Inferior parietal cortex (tissue), 1 donor: ENCODE data around the gene ULK2.
A peak's percentile ranks its signal among the peaks of the same experiment; 100 is the strongest.
"Not testable (repeated sequence)": the region's sequence is repeated elsewhere in the genome, so short reads cannot be mapped to it uniquely, and the experiment has no call there.

Source experiments
- DNase-seq: peaks from one replicate; pipeline ENCODE4 v3.0.0-alpha.2; 2016; ENCODE audit errors: extremely low spot score

The ULK2 gene

DNA sequence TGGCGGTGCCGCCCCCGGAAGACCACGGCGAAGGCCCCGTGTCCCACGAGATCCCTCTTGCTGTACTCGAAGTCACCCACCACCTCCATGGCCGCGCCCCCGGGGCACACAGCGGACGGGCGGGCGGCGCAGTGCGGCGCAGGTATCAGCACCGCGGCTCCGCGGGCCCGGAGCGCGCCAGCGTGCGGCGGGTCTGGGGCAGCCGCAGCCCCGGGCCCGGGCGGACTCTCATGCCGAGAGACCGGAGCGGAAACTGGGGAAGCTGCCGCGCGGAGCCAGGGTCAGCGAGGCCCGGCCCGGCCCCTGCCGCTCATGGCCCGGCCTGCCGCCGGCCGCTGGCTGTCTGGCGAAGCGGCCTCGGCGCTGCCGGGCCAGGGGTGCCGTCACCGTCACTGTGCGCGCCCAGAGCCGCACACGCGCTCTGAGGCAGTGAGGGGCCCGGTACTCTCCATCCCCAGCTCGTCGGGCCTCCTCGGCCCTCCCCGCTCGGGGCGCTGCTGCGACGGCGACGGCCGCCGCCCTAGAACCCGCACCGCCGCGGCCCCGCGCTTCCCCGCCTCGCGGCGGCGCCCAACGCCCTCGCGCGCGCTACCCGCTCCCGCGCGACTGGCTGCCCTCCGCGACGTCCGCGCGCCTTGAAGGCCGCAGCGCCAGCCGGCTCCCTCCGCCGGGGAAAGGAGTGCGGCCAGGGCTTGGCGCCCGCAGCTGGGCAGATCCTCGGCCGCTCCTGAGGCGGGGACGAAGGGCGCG is at the start of gene ULK2:
Gene ULK2 (minus strand): TSS at position 608 of the 750 bp plus-strand sequence. CDS start 519 bp downstream, at position 89.
- DNase-seq = peak; percentile 66

DNA sequence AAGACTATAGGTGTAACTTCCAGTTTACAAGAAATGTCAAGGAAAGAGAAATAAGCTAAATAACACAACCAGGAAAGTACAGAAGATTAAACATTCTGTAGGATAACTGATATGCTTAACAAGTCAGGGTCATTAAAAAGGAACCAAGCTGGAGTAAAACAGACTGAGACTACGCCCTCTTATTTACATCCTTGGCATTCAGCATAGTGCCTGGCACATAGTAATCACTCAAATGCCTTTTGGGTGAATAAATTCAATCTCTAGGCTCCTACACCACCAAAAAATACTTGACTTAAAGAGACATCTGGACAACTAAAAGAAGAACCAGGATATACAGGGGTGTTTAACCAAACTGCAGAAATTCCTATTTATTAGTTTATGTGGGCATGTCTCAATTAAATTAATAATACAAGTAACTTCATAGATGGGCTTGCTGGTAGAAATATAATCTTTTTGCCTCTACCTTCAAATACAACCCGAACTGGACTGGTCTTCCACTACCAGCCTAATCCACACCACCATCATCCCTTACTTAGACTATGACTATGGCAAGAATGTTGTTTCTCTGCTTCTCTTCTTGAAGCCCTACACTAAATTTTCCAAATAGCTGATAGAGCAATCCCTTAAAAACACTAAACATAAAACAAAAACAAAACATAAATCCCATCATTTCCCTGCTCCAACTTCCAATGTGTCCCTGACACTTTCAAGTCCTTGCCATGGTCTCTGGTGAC is 47.7 kb upstream of the ULK2 start:
- DNase-seq = no peak

DNA sequence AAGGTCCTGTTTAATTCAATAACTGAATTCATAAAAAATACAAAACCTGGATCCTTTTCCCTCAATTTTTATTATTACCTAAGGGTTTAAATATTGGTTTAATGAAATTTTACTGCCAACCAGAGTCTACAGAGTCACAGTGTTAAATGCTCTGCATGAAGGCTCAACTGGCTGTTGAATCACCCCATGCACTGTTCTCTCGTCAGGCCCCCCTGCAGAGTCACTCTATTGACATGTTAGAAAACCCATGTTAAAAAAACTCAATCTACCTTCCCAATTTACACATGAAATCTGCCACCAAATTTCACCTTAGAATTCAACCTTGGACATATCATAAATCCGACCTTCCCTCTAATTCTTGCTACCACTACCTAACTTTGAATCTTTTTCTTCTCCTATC is 43.3 kb upstream of the ULK2 start:
- DNase-seq = no peak

DNA sequence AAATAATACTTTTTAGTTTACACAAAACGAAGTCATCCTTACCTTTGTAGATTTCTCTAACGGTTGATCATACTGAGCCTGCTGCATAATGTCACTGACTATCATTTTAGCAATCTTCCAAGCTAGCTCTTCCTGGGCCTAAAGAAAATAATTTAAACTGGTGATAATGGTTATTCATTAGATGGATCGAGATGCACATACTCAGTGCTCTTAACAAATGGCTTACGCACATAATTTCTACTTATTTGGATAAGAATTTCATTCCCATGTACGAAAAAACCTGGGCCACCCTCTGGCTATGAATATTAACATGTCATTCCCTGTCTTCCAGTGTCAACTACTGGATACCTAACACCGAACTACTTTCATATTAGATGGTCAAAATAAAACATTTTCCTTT is 41.4 kb upstream of the ULK2 start:
- no peak for DNase-seq

DNA sequence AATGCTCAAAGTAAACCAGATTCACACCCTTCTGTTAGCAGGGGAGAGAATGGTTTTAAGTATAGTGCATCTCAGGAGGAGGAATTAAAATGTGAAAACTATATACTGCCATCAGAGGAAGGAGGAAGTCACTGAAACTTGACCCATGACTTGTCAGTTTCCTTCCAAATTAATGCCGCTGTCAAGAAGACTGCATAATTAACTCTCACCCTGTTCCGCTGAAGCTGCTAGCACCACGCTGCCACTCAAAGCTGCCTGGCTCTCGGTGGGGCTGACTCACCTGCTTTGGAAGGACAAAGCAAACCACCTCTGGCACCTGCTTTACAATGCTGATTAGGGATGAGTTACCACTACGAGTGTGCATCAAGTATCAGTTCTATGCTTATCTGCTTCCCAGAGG is 37.8 kb upstream of the ULK2 start:
- no peak for DNase-seq

DNA sequence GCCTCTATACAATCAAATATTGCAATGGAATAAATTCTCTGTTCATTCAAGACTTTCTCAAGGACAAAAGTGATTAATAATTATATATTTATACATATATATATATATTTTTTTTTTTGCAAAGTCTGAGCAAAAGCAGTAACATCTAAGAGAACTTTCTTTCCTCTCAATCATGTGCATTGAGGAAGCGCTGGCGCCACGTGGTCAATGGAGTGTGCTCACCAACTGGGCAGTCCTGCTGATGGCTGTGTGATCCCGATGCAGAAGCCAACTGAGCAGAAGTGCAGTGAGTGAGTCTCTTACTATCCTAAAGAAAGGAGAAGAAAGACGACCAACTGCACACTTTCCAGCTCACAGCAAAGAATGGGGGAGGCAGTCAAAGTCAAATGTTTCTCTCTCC is 37.2 kb upstream of the ULK2 start:
- no peak for DNase-seq

DNA sequence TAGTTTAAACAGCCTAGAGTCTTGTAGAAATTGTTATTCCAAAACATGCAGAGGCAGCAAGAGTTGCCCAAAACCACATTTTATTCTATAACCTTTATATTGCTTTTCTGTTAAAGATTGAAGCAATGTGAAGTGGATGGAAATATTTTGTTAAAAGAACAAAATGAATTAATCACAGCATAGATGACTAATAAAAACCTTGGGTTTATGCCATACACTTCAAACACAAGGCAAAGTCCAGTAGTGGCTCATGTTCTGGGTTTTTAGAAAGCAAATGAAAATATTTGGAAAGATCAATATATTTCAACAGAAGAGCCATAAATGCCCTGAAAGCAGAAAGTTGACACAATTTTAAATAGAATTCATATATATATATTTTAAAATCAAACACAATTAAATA is 36.7 kb upstream of the ULK2 start:
- no peak for DNase-seq

DNA sequence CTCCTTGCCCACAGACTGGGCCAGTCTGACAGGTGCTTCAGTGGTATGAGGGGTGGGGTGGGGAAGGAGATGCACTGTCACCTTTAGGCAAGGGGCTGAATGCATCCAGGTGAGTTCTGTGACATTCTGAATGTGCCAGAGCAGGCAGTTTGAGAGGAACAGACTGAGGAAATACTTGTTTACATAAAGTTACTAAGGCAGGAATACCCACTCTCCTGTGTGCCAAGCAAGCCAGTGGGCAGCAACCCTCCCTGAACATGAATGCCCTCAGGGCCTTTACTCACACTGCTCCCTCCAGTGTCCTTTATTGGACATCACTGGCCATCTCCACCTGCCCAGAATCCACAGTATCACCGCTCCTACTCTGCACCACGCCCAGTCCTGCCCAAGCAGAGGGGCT is 33.1 kb upstream of the ULK2 start:
- DNase-seq = no peak

DNA sequence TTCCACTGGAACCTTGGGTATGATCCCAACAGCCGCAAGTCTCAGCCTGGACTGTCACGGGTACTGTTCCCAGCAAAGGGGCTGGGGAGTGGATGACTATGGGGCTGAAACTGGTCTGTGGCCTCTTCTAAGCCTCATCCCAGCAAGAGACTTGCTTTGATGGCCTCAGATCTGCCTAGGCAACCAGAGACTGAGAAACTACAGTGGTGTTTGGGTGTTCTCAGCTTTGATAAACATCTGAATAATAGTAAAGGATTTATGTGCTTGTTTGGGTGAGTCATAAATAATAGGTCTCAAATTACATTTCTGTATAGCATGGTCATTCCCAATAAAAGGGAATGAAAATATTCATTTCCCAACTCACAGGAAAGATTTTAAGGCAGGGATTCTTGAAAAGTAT is 30.2 kb upstream of the ULK2 start:
- no peak for DNase-seq

DNA sequence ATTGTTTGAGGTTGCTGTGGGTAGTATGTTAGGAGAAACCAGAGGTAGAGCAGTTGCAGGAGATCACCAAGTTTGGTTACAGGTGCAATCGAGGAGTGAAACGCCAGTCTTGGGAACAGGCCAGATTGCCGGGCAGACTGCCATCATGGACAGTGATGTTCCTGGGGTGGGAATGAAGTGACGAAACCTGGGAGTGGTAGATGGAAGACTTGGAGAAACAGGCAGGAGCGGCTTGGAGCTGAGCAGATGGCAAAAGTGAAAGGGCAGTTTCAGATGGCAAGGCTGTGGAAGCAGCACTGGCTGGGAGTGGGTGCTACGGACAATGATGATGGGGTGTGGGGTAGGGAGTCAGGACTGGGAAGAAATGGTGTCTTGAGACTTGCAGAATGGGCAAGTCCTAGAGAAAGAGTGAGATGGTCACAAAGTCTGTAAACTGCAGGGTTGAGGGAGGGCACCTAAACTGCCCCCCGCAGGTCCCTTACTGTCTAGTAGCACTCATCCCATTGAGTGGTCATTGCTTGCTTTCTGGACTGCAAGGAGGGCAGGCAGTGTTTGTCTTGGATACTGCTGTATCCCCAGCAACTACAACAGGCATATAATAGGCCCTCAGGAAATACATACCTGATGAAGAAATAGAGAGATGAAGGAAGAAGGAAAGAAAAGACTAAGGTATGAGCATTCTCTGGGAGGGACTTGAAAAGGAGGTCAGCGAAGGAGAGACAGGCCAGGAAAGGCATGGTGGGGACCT is 29.5 kb upstream of the ULK2 start:
- no peak for DNase-seq

DNA sequence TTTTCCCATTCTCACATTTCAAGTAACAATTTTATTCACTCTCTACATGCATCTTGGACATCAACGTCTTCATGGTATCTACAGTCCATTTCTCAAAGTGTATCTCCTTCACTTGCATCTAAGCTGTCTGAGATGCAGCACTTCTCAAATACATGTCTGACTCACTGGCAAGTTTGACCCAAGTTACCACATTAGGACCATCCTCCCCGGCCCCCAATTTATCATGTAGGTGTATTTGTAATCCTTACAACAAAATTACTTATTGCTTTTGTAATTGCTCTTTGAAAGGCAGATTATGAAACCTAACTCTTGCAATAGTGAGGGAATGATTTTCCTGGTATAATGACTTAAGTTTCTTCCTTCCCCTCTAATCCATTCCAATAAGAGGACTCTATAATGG is 28.9 kb upstream of the ULK2 start:
- DNase-seq = no peak

DNA sequence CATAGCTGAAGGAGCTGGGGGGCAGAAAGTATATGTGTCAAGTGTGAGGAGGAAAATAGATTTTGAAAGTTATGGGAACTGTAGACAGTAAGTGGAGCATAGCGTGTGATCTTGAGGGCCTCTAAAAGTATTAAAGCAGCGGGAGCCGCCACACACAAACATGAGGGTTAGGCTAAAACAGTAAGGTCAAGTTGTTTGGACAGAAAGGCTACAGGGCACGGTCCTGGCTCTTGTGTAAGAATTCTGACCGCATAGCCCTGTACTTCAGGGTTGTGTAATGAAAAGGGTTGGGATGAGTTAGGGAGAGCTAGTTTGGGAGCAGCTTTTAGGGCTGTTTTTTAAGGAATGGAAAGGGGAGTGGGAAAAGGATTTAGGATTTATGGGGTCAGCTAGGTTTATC is 22.8 kb upstream of the ULK2 start:
- not testable (repeated sequence) for DNase-seq

DNA sequence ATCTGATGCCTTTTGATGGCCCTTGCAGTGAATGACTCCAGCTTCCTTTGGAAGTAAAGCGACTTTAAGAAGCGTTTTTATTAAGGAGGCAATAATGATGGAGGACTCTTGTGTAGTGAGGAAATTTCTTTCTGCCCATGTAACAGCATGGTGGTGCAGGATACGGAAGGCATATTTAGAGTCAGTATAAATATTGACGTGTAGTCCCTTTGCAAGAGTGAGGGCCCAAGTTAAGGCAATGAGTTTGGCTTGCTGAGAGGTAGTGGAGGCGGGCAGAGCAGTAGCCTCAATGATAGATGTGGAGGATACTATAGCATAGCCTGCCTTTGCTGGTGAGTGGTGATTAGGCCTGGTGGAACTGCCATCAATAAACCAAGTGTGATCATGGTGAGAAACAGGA is 22.3 kb upstream of the ULK2 start:
- not testable (repeated sequence) for DNase-seq

DNA sequence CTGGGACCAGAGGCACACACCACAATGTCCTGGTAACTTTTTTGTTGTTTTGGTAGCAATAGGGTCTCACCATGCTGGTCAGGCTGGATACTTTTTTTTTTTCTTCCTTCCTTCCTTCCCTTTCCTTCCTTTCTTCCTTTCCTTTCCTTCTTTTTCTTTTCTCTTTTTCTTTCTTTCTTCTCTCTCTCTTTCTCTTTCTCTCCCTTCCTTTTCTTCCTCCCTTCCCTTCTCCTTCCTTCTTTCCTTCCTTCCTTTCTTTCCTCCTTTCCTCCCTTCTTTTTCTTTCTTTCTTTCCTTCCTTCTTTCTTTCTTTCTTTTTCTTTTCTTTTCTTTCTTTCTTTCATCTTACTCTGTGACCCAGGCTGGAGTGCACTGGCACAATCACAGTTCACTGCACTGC is 18.4 kb upstream of the ULK2 start:
- DNase-seq = no peak

DNA sequence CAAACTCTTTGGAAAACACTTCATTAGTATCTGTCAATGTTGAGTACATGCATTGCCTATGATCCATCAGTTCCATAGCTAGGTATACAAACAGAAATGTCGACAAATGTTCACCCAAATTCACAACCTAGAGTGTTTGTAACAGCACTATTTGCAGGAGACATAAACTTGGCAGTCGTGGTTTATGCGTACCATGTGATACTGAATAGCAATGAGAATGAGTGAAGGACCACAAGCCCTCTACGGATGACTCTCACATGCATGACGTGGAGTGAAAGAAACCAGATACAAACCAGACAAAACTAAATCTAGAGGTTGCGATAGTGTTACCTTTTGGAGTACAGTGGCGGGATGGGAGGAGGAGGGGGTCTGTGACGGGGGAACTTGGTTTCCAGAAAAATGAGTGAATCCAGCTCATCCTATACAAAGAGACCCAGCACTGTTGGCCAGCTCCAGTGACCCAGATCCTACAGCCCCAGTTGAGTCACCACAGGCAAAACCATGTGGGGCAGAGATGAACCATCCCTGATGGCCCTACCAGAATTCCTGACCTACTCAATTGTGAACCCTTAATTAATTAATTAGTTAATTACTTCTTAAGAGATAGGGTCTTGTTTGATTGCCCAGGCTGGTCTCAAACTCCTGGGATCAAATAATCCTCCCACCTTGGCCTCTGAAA is 15.9 kb upstream of the ULK2 start:
- DNase-seq = no peak

DNA sequence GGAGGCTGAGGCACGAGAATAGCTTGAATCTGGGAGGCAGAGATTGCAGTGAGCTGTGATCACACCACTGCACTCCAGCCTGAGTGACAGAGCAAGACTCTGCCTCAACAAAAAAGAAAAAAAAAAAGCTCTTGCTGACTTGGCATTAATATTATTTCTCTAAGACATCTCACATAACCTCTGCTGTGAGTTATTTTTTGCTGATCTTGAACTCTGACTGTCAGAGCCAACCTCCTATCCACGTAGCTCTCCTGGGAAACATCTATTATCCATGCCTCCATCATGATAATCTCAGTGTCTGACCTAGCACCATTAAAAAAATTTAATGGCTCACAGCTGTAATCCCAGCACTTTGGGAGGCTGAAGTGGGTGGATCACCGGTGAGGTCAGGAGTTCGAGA is 12.7 kb upstream of the ULK2 start:
- no peak for DNase-seq

DNA sequence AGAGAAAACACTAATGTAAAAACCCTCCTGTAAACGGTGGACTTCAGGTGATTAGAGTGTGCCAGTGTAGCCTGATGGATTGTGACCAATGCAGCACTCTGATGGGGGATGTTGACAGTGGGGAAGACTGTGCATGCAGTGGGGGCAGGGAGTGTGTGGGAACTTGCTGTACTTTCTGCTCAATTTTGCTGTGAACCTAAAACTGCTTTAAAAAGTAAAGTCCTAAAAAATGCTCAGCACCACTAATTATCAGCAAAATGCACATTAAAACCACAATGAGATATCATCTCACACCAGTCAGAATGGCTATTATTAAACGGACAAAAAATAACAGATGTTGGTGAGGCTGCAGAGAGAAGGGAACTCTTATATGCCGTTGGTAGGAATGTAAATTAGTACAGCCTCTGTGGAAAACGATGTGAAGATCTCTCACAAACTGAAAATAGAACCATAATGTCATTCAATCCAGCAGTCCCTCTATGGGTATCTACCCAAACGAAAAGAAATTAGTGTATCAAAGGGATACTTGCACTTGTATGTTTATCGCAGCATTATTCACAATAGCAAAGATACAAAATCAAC is 9.7 kb upstream of the ULK2 start:
- DNase-seq = no peak

DNA sequence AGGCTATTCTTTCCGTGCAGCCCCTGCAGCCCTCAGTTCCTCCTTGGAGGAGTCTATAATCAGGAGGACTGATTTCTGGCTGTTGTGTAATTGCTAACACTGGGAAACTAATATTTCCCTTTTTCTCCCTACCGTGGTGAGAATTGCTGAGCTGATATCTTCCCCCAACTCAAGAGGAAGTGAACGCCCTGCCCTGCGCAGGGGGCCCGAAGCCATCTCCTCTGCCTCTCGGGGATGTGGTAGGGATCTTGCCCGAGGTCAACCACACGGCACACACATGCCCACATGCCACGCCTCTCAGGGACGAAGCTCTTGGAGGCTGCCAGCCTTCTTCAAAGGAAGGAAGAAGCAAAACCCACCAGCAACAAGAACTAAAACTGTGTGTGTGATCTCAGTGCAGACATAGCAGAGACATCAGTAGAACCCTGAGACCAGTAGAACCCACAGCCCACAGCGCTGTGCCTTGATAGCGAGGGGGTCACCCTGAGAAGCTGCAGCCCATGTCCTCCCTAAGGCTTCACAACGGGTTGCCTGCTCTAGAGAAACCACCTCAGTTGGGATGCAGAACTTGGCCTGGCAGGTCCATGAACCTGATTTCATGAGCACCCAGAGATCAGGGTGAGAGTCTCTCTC is 8.9 kb upstream of the ULK2 start:
- DNase-seq = no peak

DNA sequence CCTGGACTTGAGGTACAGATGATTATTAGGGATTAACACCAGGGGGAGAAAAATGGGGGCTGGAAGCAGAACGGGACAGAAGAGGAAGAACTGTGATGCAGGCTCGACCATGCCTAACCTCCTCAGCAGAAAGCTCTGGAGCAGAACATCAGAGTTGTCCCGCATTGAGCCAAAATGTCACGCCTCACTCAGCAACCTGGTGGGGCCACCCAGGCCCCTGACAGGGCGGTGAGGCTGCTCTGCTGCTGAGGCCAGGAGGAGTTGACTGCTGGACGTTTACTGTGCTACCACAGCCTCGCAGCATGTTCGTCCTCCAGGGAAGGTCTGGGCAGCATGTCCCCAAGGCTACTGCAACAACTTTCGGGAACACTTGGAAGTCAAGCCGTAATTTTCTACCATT is 6.5 kb upstream of the ULK2 start:
- no peak for DNase-seq

DNA sequence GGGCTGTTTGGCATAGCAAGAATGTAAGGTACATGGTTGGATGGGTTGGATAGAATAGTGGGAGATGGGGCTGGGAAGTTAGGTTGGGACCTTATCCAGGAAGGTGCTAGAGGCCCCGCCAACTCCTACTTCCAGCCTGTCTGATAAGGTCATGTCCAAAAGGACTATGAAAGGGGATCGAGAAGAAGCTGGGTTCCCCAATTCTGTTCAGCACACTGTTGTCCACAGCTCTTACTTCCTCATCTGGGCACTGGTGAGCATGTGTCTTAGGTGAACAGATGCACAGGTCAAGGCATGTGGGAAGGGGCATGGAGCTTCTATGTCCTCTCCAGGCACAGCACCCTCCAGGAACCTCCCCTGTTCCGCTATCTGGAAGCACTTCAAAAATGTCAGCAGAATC is 5.6 kb upstream of the ULK2 start:
- no peak for DNase-seq

DNA sequence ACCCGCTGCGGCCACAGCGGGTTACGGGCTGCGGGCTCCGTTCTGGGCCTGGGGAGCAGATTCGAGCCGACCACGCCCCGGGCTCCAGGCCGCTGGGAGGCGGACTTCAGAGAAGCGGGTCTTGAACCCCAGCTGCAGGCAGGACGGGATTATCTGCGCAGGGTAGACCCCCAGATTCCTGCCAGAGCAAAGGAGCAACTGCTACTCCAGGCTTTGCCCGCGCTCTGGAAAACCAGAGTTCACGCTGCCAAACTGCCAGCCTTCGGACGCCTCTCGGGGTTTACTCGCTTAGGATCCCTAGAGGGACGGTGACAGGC is 301 bp upstream of the ULK2 start:
- DNase-seq = peak; percentile 48

DNA sequence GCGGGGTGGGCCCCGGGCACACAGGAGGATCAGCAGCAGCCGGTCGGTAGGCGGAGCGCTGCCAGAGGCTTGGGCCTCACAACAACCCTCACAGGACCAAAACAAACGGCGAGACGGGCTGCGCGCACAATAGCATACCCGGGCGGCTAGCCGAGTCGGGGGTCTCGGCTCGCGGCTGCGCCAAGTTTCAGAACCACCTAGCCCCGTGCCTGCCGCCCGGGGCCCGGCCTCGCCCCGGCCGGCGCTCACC is 732 bp downstream of the ULK2 start:
- DNase-seq = peak; percentile 54
